Stimulated activated effector memory CD8-positive, alpha-beta T cell treated with anti-CD3 and anti-CD28 coated beads, Interleukin-12 subunit alpha, Interleukin-12 subunit beta, amount 100 ng/mL, for 72 hours (primary cell): ENCODE results near the gene PKIB.
"Not testable (repeated sequence)": the region's sequence is repeated elsewhere in the genome, so short reads cannot be mapped to it uniquely, and the experiment has no call there.

ENCODE experiments used
- ATAC-seq: fragments of 150-1000 bp; cut with Tn5 transposase; 2 replicates; pipeline ENCODE4 v1.10.0; 2021
- DNase-seq, 2 donors: peaks; one replicate each; pipeline ENCODE4 v3.0.0; 2021 to 2022; ENCODE audit warnings: low spot score in 2 of 2
- H3K27ac Mint-ChIP-seq: one replicate; pipeline ENCODE4 v1.8.0; 2022; ENCODE audit warnings: mild to moderate bottlenecking, mixed read lengths
- H3K36me3 Mint-ChIP-seq: one replicate; pipeline ENCODE4 v1.8.0; 2022; ENCODE audit warnings: mild to moderate bottlenecking, mixed read lengths
- H3K4me1 Mint-ChIP-seq: one replicate; pipeline ENCODE4 v1.8.0; 2022; ENCODE audit warnings: mixed read lengths
- H3K4me3 Mint-ChIP-seq: one replicate; pipeline ENCODE4 v1.8.0; 2022; ENCODE audit warnings: mild to moderate bottlenecking, mixed read lengths
- H3K9me3 Mint-ChIP-seq: one replicate; pipeline ENCODE4 v1.8.0; 2022; ENCODE audit warnings: mixed read lengths

PKIB gene

DNA sequence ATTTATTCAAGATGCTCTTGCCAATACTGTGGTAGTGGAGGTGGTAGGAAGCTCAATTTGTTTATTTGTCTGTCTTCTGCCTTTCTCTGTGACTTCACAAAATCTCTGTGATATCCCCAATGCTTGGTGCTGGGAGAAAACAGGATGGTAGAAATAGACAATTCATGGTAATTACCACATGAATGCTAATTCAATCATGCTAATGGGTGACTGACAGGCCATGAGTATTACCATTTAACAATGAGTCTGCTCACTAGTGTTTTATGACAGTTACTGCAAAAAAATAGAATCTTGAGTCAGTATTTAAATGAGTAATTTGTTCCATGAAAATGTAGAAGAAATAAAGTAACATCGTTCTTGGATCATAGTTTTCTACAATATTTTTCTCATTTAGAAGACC, 117.0 kb downstream of the PKIB start:
- no peaks in the 10 kb centered on the region for H3K9me3 Mint-ChIP-seq
- H3K36me3 Mint-ChIP-seq, result no peaks in the 10 kb centered on the region
- ATAC-seq, result no peak
- no peak for DNase-seq
- H3K4me3 Mint-ChIP-seq, result no peak overlapping the region
- no peaks in the 10 kb centered on the region for H3K4me1 Mint-ChIP-seq
- no peak overlapping the region for H3K27ac Mint-ChIP-seq

DNA sequence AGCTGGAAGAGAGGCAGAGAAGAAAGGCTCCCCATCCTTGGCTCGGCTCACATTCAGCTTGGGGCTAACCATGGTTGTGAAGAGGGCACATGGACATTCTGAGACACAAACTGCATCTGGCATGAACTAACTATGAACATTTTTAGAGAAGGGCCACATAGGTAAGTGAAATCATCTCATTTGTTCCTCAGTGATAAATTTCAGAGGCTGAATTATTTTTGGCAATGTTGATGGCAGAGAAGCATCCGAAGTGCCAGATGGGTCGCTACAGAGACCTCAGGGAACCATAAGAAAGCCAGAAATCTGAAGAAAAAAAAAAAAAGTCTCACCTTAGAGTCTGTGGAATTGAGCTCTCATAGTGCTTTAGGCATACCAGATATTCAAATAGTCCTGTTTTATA, 120.1 kb downstream of the PKIB start:
- no peak for ATAC-seq
- Mint-ChIP-seq H3K36me3 (no peaks in the 10 kb centered on the region), H3K4me1 (no peaks in the 10 kb centered on the region)

DNA sequence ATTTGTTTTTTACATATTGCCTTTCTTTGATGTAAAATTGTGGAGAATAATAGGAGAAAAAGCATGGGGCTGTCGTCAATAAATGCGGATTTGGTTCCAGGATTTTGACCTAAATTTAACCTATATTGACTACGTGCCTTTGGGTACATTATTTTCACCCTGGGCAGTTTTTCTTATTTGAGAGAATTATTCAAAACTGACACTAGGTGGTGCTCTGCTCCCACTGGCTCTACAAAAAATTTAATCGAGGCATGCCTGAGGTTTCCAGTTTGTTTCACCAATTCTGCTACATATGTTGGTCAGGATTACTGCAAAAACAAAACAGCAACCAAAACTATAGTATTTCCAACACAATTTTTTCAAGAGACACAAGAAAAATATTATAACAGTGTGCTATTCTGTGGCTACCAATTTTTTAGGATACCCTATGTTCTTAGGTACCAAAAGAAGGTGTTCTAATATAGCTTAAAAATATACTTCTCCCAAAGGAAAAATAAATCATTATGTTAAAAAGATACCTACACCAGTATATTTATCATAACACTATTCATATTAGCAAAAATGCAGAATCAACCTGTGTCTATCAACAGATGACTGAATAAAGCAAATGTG, 120.7 kb downstream of the PKIB start:
- DNase-seq (no peak), ATAC-seq (no peak)
- Mint-ChIP-seq H3K36me3 (no peaks in the 10 kb centered on the region), H3K4me3 (no peak overlapping the region), H3K27ac (no peak overlapping the region), H3K9me3 (no peaks in the 10 kb centered on the region), H3K4me1 (no peaks in the 10 kb centered on the region)

More for the DNA sequence above, 120.1 kb downstream of the PKIB start:
- no peak overlapping the region for H3K27ac Mint-ChIP-seq
- no peak overlapping the region for H3K4me3 Mint-ChIP-seq
- no peaks in the 10 kb centered on the region for H3K9me3 Mint-ChIP-seq
- no peak for DNase-seq

DNA sequence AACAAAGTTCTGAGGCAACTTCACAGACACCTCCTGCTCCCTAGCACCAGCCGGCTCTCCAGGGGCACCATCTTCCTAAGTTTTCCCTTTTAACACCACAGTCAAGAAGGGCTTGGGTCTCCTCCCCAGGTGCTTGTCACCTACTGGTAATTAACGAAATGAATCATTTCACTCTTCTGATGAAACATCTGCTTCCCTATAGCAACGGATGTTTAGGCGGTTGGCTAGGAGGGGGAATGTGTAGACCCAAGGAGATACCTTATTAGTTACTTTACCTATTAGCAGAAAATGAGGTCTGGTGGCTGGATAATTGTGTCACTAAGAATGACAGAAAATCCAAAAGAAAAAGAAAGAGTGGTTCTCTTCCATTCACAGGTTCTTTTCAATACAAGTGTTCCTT, 123.1 kb downstream of the PKIB start:
- Mint-ChIP-seq H3K4me3 (no peak overlapping the region), H3K27ac (no peak overlapping the region), H3K9me3 (no peaks in the 10 kb centered on the region), H3K4me1 (no peaks in the 10 kb centered on the region), H3K36me3 (no peaks in the 10 kb centered on the region)
- DNase-seq, result no peak
- ATAC-seq, result peak; percentile 34

DNA sequence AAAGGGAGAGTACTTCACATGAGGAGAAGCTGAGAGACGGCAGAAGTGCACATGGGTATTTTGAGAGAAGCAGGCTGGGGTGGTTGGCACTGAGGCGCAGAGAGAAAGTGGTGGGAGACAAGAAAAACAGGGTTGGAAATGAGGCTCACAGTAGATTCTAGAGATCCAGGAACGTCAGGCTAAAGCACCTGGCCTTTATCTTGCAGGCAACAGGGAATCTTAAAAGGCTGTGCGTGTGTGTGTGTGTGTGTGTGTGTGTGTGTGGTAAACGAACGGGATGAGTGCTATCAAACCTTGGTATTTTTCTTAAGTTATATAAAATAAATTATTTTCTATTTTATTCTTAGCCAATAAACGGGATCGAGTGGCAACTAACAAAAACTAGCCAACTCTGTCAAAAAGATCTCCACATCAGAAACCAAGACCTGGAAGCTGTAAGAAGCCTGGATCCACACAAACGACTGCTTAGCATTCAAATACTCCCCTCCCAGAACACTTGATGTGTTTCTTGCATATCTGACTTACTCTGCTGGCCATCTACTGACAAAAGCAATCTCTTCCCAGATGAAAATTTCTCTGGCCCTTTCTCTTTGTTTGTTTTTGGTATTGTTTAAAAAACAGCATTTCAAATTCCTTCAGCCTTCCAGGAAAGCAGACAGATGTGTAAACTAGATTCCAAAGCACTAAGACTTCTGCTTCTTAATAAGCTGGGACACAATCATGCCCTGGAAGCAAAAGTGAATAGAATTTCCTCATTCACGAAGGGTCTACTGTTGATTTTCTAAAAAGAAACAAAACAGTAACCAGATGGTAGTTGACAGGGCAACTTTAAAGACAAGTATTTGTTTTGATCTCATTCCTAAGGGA, 124.6 kb downstream of the PKIB start:
- H3K27ac Mint-ChIP-seq, result no peak overlapping the region
- no peak overlapping the region for H3K4me3 Mint-ChIP-seq
- H3K4me1 Mint-ChIP-seq, result no peaks in the 10 kb centered on the region
- H3K36me3 Mint-ChIP-seq, result no peaks in the 10 kb centered on the region
- DNase-seq, result no peak
- H3K9me3 Mint-ChIP-seq, result no peaks in the 10 kb centered on the region
- no peak for ATAC-seq

DNA sequence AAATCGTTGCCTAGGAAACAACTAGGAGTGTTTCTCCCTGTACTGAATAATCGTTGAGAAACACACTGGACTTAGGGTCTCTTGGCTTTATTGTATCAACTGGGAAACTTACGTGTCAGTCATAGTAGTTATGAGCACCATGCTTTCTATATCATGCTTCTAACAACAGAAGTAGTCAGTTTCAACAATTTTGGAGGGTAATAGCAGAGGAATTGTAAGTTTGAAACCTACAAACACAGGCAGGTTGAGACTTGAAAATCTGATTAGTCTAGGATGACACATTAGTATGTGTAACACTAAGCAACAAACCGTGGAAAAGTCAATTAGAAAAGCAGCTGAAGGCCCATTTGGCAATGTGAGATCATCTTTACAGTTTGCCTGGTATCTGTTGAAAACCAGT, 125.4 kb downstream of the PKIB start:
- no peaks in the 10 kb centered on the region for H3K9me3 Mint-ChIP-seq
- H3K27ac Mint-ChIP-seq, result no peak overlapping the region
- DNase-seq (no peak), ATAC-seq (no peak)
- H3K4me3 Mint-ChIP-seq, result no peak overlapping the region
- H3K4me1 Mint-ChIP-seq, result no peaks in the 10 kb centered on the region
- H3K36me3 Mint-ChIP-seq, result no peaks in the 10 kb centered on the region

DNA sequence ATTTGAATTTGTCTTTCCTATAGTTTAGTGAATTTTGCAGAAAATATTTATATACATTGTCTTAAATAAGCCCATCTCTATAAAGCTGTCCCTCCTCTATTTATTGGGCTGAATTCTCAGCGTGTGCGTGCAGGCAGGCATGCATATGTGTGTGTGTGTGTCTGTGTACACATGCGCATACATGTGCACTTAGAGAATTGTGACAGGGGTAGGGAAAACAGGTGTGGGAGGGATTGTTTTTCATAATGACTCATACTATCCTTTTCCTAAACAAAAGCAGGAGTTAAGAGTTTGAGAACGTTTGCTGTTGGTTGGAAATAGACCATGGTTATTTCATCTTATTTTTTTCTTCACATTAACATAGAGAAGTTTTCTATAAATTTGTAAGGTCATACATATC, 126.0 kb downstream of the PKIB start:
- ATAC-seq, result no peak
- H3K36me3 Mint-ChIP-seq, result no peaks in the 10 kb centered on the region
- DNase-seq, result no peak
- H3K27ac Mint-ChIP-seq, result no peak overlapping the region
- no peaks in the 10 kb centered on the region for H3K9me3 Mint-ChIP-seq
- H3K4me3 Mint-ChIP-seq, result no peak overlapping the region
- no peaks in the 10 kb centered on the region for H3K4me1 Mint-ChIP-seq

DNA sequence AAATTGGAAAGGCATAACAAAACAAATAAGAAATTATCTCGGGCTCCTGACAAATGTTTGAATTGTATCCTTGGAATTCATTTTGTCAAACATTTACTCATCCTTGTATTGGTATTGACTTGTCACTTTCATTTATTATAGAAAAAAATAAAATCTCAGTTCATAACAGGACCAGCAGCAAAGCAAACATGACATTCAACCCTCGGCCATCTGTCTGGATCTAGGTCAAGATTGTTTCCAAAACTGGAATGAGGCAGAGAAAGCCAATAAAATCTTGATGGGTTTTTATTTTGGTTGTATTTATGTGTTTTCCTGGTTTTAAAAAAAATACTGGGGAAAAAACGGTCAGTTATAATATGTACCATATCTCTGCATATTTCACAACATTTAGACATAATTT, 126.4 kb downstream of the PKIB start:
- no peaks in the 10 kb centered on the region for H3K36me3 Mint-ChIP-seq
- DNase-seq (no peak), ATAC-seq (no peak)
- no peak overlapping the region for H3K27ac Mint-ChIP-seq
- no peaks in the 10 kb centered on the region for H3K4me1 Mint-ChIP-seq
- no peak overlapping the region for H3K4me3 Mint-ChIP-seq
- no peaks in the 10 kb centered on the region for H3K9me3 Mint-ChIP-seq

DNA sequence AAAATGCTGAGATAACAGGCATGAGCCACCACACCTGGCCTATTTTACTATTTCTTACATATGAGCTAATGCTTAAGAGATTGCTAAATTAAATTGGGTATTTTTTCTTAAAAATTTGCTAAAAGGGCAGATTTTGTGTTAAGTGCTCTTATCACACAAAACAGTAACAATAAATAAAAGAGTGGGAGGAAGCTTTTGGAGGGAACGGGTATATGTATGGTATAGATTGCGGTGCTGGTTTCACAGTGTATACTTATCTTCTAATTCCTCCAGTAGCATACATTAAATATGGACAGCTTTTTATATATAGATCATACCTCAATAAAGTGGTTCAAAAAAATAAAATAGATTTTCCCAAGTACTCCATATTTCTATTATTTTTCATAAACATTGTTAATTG, 129.9 kb downstream of the PKIB start:
- Mint-ChIP-seq H3K4me3 (no peak overlapping the region), H3K36me3 (no peaks in the 10 kb centered on the region), H3K9me3 (no peaks in the 10 kb centered on the region), H3K4me1 (no peaks in the 10 kb centered on the region), H3K27ac (no peak overlapping the region)
- no peak for ATAC-seq
- DNase-seq, result no peak

DNA sequence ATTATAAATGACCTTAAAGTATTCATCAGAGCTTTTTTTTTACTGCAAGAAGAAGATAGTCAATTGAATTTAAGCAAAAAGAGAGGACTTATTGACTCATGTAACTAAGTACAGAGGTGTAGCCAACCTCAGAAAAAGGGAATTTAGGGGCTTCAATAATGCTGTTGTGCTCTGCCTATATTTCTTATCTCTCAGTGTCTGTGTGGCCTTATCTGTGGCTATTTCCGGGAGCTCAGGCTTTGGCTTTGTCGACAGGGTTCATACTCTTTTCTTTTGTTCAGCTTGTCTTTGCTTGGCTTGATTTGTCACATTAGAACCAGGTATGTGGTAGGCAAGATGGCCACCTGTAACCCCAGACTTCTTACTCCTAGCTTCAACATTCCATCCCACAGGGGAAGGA, 130.7 kb downstream of the PKIB start:
- ATAC-seq, result no peak
- no peaks in the 10 kb centered on the region for H3K4me1 Mint-ChIP-seq
- H3K9me3 Mint-ChIP-seq, result no peaks in the 10 kb centered on the region
- no peak for DNase-seq
- no peak overlapping the region for H3K27ac Mint-ChIP-seq
- H3K4me3 Mint-ChIP-seq, result no peak overlapping the region
- no peaks in the 10 kb centered on the region for H3K36me3 Mint-ChIP-seq

DNA sequence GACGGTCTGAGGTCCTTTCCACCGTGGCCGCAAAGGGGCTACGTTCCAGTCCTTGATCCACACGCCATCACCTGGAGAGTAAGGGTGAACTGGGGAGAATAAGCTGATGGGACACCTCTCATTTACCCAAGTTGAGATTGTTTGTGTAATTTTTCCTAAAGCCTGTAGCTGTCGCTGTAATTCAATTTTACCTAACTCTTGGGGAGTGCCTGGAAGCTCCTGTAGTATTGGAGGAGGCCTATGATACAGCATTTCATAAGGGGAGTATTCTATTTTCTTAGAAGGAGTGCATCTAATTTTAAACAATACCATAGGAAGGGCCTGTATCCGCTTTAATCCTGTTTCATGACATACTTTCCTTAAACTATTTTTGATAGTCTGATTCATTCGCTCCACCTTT, 134.0 kb downstream of the PKIB start:
- not testable (repeated sequence) for H3K4me1 Mint-ChIP-seq, ATAC-seq, DNase-seq, H3K9me3 Mint-ChIP-seq, H3K36me3 Mint-ChIP-seq, H3K27ac Mint-ChIP-seq, H3K4me3 Mint-ChIP-seq

DNA sequence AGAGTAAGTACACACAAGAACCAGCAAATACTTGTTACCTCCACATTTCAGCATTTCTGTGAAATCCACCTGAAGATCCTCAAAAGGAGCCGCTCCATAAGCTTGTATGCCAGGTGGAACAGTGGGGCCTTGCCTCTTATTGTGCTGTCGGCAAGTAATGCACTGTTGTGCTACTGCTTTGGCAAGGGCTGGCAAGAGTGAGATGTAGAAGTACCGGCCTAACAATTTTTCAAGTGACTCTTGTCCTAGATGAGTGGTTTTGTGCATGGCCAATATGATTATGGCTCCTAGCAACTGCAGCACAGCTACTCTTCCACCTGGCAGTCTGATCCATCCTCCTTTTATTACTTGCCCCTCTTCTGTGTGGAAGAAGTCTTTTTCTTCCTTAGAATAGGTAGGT, 134.7 kb downstream of the PKIB start:
- H3K4me3 Mint-ChIP-seq, H3K27ac Mint-ChIP-seq, ATAC-seq, DNase-seq, H3K36me3 Mint-ChIP-seq, H3K4me1 Mint-ChIP-seq, H3K9me3 Mint-ChIP-seq: not testable (repeated sequence)

DNA sequence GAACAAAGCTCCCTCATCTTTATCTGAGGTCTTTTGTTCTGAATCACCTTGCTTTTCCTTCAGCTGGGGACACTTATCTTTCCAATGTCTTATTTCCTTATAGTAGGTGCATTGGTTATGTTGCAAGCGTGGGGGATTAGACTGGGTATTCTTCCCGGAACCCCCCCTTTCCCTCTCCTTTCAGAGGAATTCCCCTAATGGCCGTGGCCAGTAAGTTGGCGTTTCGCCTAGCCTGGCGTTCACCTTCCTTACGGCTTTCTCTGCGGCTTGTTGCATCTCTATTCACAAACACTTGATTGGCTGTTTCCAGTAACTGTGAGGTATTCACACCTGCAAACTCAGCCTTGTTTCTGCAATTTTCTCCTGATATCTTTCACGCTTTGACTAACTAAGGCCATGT, 136.5 kb downstream of the PKIB start:
- H3K4me1 Mint-ChIP-seq, result peaks cover 4% of the 10 kb centered on the region
- DNase-seq (no peak), ATAC-seq (no peak)
- H3K36me3 Mint-ChIP-seq, result no peaks in the 10 kb centered on the region
- H3K9me3 Mint-ChIP-seq, result peaks cover 7% of the 10 kb centered on the region
- no peak overlapping the region for H3K27ac Mint-ChIP-seq
- H3K4me3 Mint-ChIP-seq, result no peak overlapping the region

DNA sequence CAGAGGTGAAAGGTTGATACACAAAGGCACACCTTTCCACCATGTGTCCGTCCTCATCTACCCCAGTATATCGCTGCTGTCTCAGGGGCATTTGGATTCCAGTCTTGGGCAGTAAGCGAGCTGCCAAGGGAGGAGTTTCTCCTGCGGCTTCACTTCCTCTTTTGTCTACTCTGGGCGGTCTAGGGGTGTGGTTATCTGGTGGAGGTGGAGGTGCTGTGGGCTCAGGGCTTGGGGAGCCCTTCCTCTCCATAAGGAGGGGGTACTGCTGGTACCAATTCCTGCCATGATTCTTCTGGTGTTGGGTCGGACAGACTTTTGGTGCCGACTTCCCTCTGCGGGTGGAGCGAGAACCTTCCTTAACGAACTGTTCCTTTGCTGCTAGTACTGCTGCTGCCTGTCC, 137.4 kb downstream of the PKIB start:
- Mint-ChIP-seq H3K4me1 (peaks cover 6% of the 10 kb centered on the region), H3K36me3 (no peaks in the 10 kb centered on the region), H3K4me3 (no peak overlapping the region), H3K9me3 (peaks cover 7% of the 10 kb centered on the region), H3K27ac (no peak overlapping the region)
- no peak for ATAC-seq
- DNase-seq, result no peak

DNA sequence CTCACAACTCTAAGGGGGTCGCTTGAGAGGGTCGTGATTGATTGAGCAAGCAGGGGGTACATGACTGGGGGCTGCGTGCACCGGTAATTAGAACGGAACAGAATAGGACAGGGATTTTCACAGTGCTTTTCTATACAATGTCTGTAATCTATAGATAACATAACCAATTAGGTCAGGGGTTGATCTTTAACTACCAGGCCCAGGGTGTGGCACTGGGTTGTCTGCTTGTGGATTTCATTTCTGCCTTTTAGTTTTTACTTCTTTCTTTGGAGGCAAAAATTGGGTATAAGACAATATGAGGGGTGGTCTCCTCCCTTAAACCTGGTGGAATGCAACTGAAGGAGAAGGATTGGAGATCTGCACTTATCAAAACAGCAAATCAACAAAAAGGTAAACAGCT, 138.7 kb downstream of the PKIB start:
- not testable (repeated sequence) for DNase-seq, H3K4me3 Mint-ChIP-seq, H3K9me3 Mint-ChIP-seq, H3K4me1 Mint-ChIP-seq, H3K27ac Mint-ChIP-seq, ATAC-seq, H3K36me3 Mint-ChIP-seq

DNA sequence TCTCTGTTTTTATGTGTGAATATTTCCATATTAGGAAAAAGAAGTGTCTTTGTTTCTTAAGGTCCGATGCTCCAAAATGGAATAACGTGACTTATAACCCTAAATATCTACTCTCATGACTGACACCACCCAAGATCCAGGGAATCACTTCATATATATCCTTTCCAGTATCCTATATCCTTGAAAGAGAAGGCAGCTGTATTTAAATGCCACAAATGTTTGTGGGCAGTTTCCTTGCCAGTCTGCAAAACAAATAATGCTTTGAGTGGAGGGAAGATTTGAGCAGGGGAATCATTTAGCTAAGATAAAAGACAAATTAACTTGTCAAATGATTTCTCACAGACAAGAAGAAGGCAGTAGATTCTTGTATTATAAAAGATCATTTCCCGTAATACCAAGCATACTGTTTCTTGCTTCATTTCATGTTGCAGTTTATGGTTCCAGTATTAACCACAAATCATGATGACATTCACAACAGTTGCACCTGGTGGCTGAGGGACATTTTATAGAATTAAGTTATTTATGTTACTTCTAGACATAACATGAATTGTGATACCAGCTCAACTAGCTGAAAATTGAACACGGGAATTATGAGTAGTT, 139.3 kb downstream of the PKIB start:
- Mint-ChIP-seq H3K4me1 (peaks cover 6% of the 10 kb centered on the region), H3K9me3 (peaks cover 7% of the 10 kb centered on the region), H3K27ac (no peak overlapping the region), H3K36me3 (no peaks in the 10 kb centered on the region), H3K4me3 (no peak overlapping the region)
- ATAC-seq (no peak), DNase-seq (no peak)
